DND-41 (cell line): ENCODE measurements around the gene MYCBP2.
"Not testable (repeated sequence)": the region's sequence is repeated elsewhere in the genome, so short reads cannot be mapped to it uniquely, and the experiment has no call there.

Experiments
- ATAC-seq: fragments of 200-7000 bp; cut with Tn5 transposase; 3 replicates; pipeline ENCODE4 v1.9.1; 2021; ENCODE audit warnings: low read depth; ENCODE audit not compliant: insufficient read depth
- DNase-seq: peaks from one replicate; pipeline ENCODE4 v3.0.0-alpha.2; 2020
- H2AFZ ChIP-seq: 2 replicates; pipeline ENCODE4 v1.6.0; 2012; ENCODE audit warnings: low read depth, low read length
- H3K27ac ChIP-seq: 2 replicates; pipeline ENCODE4 v1.5.1; 2012; ENCODE audit warnings: low read length, inconsistent platforms
- H3K27me3 ChIP-seq: fragments of 200-600 bp; sonication (generic); 2 replicates; pipeline ENCODE4 v1.6.0; 2012; ENCODE audit warnings: low read length, mild to moderate bottlenecking, inconsistent platforms; ENCODE audit not compliant: insufficient read depth, poor library complexity
- H3K36me3 ChIP-seq: 2 replicates; pipeline ENCODE4 v1.5.1; 2012; ENCODE audit warnings: low read length, inconsistent platforms; ENCODE audit not compliant: insufficient read depth
- H3K4me1 ChIP-seq: 2 replicates; pipeline ENCODE4 v1.5.1; 2012; ENCODE audit warnings: mild to moderate bottlenecking, low read length; ENCODE audit not compliant: insufficient read depth
- H3K4me2 ChIP-seq: 2 replicates; pipeline ENCODE4 v1.6.0; 2012; ENCODE audit warnings: mild to moderate bottlenecking, moderate library complexity, low read length, inconsistent platforms; ENCODE audit not compliant: insufficient read depth
- H3K4me3 ChIP-seq, 2 experiments: fragments of 200-600 bp in 1 of 2; shearing (Covaris generic) in 1 of 2; 2 replicates each; pipeline ENCODE4 v1.5.1; 2012 to 2016; ENCODE audit warnings: inconsistent platforms in 2 of 2, low read length in 2 of 2, mild to moderate bottlenecking in 2 of 2, low read depth in 1 of 2, moderate library complexity in 1 of 2
- H3K79me2 ChIP-seq: 2 replicates; pipeline ENCODE4 v1.6.0; 2012; ENCODE audit warnings: low read length, inconsistent platforms; ENCODE audit not compliant: insufficient read depth
- H3K9ac ChIP-seq: 2 replicates; pipeline ENCODE4 v1.6.0; 2012; ENCODE audit warnings: low read depth, mild to moderate bottlenecking, inconsistent platforms, low read length, moderate library complexity
- H3K9me3 ChIP-seq: 2 replicates; pipeline ENCODE4 v1.5.1; 2012; ENCODE audit warnings: low read length, moderate library complexity, mild to moderate bottlenecking, inconsistent platforms; ENCODE audit not compliant: insufficient read depth, severe bottlenecking
- H4K20me1 ChIP-seq: 2 replicates; pipeline ENCODE4 v1.6.0; 2012; ENCODE audit warnings: low read length; ENCODE audit not compliant: insufficient read depth
- EZH2 ChIP-seq: IDR thresholded peaks from 3 replicates; pipeline ENCODE4 v1.6.1; 2012; ENCODE audit warnings: borderline replicate concordance, low read depth, mild to moderate bottlenecking, moderate library complexity, low read length, inconsistent platforms; ENCODE audit not compliant: severe bottlenecking
- TF ChIP-seq, protein P1 (sequence below): IDR thresholded peaks from 2 replicates; pipeline ENCODE4 v1.5.1; 2012; ENCODE audit warnings: borderline replicate concordance, low read length, moderate library complexity, mild to moderate bottlenecking; ENCODE audit not compliant: poor library complexity, severe bottlenecking; ENCODE audit errors: extremely low read depth

MYCBP2 gene

DNA sequence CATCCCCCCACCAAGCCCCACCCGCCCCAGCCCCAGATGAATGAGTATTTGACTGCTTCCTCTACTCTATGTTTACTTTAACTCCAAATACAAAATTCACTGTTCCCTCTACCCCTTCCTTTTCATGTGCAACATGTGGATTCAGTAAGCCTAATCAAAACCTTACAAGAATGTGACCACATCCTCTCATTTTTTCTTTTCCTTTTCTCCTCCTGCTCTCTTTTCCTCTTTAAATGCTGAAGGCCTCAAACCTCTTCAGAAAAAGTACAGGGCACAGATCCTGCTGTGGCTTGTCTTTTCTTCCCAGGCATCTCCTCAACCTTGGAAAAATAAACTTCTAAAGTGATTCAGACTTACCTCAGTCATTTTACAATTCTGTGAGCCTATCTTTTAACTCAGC lies 119.0 kb downstream of the MYCBP2 start:
- ATAC-seq = peak; percentile 92
- Histone ChIP-seq H3K36me3 (peaks cover 54% of the 10 kb centered on the region), H3K4me3 (no peak overlapping the region), H3K4me1 (peaks cover 10% of the 10 kb centered on the region), H3K4me2 (no peak overlapping the region), H3K27ac (peak overlapping the region; percentile 52; the same call in 1 of the 2 replicates), H2AFZ (no peak overlapping the region), H3K79me2 (no peaks in the 10 kb centered on the region), H4K20me1 (no peaks in the 10 kb centered on the region), H3K9me3 (no peaks in the 10 kb centered on the region), H3K27me3 (no peaks in the 10 kb centered on the region), H3K9ac (no peak overlapping the region)
- DNase-seq = no peak
- no peak for TF ChIP-seq EZH2
- TF ChIP-seq, protein P1, sequence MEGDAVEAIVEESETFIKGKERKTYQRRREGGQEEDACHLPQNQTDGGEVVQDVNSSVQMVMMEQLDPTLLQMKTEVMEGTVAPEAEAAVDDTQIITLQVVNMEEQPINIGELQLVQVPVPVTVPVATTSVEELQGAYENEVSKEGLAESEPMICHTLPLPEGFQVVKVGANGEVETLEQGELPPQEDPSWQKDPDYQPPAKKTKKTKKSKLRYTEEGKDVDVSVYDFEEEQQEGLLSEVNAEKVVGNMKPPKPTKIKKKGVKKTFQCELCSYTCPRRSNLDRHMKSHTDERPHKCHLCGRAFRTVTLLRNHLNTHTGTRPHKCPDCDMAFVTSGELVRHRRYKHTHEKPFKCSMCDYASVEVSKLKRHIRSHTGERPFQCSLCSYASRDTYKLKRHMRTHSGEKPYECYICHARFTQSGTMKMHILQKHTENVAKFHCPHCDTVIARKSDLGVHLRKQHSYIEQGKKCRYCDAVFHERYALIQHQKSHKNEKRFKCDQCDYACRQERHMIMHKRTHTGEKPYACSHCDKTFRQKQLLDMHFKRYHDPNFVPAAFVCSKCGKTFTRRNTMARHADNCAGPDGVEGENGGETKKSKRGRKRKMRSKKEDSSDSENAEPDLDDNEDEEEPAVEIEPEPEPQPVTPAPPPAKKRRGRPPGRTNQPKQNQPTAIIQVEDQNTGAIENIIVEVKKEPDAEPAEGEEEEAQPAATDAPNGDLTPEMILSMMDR = no peak

DNA sequence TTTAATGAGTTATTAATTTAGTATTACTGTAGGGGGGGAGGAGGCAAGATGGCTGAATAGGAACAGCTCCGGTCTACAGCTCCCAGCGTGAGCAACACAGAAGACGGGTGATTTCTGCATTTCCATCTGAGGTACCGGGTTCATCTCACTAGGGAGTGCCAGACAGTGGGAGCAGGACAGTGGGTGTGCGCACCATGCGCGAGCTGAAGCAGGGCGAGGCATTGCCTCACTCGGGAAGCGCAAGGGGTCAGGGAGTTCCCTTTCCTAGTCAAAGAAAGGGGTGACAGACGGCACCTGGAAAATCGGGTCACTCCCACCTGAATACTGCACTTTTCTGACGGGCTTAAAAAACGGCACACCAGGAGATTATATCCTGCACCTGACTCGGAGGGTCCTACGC lies 127.9 kb downstream of the MYCBP2 start:
- H3K9ac ChIP-seq, ATAC-seq: not testable (repeated sequence)
- H3K36me3 ChIP-seq = peaks cover 42% of the 10 kb centered on the region

DNA sequence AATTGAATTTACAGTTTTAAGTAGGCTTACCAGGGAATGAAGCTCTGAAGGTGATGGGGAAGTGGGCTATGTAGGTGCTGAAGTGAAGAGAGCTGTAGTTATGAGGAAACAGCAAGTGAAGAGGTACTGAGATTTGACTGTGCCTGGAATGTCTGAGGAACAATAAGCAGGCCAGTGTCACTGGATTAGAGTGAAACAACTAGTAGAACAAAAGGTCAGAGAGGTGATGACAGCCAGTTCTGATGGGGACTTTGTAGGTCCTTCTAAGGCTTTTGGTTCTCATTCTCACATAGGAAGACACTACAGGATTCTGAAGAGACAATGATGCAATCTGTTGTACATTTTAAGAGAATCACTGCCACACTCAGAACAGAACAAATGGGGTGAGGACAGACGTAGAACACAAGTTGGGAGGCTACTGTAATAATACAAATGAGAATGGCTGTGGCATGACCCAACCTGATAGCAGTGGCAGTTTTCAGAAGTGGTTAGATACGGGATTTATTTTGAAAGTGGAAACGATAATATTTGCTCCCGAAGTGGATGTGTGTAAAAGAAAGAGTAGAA lies 130.8 kb downstream of the MYCBP2 start:
- no peak for ATAC-seq
- H2AFZ ChIP-seq = no peak overlapping the region
- no peaks in the 10 kb centered on the region for H3K27me3 ChIP-seq
- no peaks in the 10 kb centered on the region for H3K4me1 ChIP-seq
- no peak overlapping the region for H3K4me3 ChIP-seq
- no peak for TF ChIP-seq EZH2
- TF ChIP-seq, protein P1 = no peak
- no peaks in the 10 kb centered on the region for H3K79me2 ChIP-seq
- H3K36me3 ChIP-seq = peaks cover 62% of the 10 kb centered on the region
- H3K27ac ChIP-seq = no peak overlapping the region
- no peaks in the 10 kb centered on the region for H3K9me3 ChIP-seq
- no peak overlapping the region for H3K9ac ChIP-seq
- DNase-seq = no peak
- no peaks in the 10 kb centered on the region for H4K20me1 ChIP-seq
- H3K4me2 ChIP-seq = no peak overlapping the region

More for the DNA sequence above, 127.9 kb downstream of the MYCBP2 start:
- not testable (repeated sequence) for H3K27ac ChIP-seq, H3K4me3 ChIP-seq, H2AFZ ChIP-seq, H3K4me2 ChIP-seq, DNase-seq, H3K4me1 ChIP-seq, H3K79me2 ChIP-seq, H3K27me3 ChIP-seq, H3K9me3 ChIP-seq, H4K20me1 ChIP-seq

DNA sequence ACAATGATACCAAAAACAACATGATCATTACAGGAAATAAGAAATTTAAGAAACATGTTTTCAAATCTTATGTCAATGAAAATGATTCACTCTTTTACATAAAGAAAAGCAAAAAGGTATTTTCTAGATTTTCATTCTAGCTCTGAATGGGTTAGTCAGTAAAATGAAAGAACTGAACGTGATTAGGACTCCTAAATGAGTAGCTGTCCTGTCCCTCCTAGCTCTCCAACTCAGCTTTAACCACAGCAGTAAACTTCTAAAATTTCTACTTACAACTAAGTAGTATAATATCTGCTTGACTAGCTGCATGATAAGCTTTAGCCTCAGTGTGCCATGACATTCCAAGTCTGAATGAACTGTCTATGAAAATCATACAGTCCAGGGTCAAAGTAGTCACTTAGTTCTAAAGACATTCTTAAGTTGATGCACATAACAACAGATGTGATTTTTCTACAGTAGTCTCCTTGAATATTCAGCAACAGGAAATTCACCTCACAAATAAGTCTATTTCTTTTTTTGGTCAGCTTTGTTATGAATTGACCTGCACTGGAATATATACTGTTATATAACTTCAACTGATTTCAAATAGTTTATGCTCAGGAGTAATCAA lies 136.4 kb downstream of the MYCBP2 start:
- Histone ChIP-seq H3K4me1 (no peaks in the 10 kb centered on the region), H3K27me3 (no peaks in the 10 kb centered on the region), H3K4me2 (no peak overlapping the region), H3K36me3 (peaks cover 71% of the 10 kb centered on the region), H4K20me1 (no peaks in the 10 kb centered on the region), H3K27ac (no peak overlapping the region), H3K9ac (no peak overlapping the region), H3K9me3 (no peaks in the 10 kb centered on the region), H2AFZ (no peak overlapping the region), H3K79me2 (no peaks in the 10 kb centered on the region), H3K4me3 (no peak overlapping the region)
- no peak for ATAC-seq
- no peak for DNase-seq
- TF ChIP-seq, protein P1 = no peak
- no peak for TF ChIP-seq EZH2
